ENCODE data around the gene ZNF726.

GRCh38 chr19:23946569-23946968 lies 31.9 kb downstream of the ZNF726 start:
- TF ChIP-seq JUN (IDR thresholded peaks at IDR 0.05; ENCODE audit: borderline replicate concordance, insufficient read depth, insufficient read length, low read depth), result no peak
- TF ChIP-seq, protein P1, sequence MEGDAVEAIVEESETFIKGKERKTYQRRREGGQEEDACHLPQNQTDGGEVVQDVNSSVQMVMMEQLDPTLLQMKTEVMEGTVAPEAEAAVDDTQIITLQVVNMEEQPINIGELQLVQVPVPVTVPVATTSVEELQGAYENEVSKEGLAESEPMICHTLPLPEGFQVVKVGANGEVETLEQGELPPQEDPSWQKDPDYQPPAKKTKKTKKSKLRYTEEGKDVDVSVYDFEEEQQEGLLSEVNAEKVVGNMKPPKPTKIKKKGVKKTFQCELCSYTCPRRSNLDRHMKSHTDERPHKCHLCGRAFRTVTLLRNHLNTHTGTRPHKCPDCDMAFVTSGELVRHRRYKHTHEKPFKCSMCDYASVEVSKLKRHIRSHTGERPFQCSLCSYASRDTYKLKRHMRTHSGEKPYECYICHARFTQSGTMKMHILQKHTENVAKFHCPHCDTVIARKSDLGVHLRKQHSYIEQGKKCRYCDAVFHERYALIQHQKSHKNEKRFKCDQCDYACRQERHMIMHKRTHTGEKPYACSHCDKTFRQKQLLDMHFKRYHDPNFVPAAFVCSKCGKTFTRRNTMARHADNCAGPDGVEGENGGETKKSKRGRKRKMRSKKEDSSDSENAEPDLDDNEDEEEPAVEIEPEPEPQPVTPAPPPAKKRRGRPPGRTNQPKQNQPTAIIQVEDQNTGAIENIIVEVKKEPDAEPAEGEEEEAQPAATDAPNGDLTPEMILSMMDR (IDR thresholded peaks at IDR 0.05; ENCODE audit: extremely low read depth in 1 of 2, insufficient read depth in 1 of 2, low read depth in 1 of 2, low read length in 2 of 2), result no peak
- TF ChIP-seq POLR2A (IDR thresholded peaks at IDR 0.05; ENCODE audit: low read depth, low read length), result no peak
- no peak for TF ChIP-seq POLR2AphosphoS5 (IDR thresholded peaks at IDR 0.05; ENCODE audit: insufficient read depth, low read depth, low read length)
- TF ChIP-seq EZH2 (IDR thresholded peaks at IDR 0.05; ENCODE audit: borderline replicate concordance, low read depth, low read length, severe bottlenecking), result no peak
- TF ChIP-seq MAX (IDR thresholded peaks at IDR 0.05; ENCODE audit: insufficient read depth, insufficient read length), result no peak

Data from endothelial cell of umbilical vein (primary cell).